ENCODE data around the gene SHISA7.

DNA sequence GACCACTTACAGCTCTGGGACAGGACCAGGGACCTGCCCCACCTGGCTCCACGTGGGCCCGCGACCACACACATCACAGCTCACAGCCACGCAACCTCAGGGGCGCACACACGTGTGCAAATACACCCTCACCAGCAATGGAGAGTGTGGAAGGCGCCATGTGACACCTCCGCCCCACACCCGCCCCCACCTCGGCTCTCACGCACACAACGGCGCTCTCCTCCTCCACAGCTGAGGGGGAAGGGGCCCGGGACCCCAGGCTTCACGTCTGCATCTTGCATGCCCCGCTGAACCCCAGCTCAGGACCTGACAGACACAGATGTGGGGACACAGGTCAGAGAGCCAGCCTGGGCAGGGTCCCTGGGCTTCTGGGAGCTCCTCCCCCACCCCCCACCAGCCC is 6.4 kb upstream of the SHISA7 start:
- TF ChIP-seq, protein P1, sequence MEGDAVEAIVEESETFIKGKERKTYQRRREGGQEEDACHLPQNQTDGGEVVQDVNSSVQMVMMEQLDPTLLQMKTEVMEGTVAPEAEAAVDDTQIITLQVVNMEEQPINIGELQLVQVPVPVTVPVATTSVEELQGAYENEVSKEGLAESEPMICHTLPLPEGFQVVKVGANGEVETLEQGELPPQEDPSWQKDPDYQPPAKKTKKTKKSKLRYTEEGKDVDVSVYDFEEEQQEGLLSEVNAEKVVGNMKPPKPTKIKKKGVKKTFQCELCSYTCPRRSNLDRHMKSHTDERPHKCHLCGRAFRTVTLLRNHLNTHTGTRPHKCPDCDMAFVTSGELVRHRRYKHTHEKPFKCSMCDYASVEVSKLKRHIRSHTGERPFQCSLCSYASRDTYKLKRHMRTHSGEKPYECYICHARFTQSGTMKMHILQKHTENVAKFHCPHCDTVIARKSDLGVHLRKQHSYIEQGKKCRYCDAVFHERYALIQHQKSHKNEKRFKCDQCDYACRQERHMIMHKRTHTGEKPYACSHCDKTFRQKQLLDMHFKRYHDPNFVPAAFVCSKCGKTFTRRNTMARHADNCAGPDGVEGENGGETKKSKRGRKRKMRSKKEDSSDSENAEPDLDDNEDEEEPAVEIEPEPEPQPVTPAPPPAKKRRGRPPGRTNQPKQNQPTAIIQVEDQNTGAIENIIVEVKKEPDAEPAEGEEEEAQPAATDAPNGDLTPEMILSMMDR (IDR thresholded peaks at IDR 0.05): no peak
- TF ChIP-seq POLR2A (IDR thresholded peaks at IDR 0.05): no peak
